Activated B cell treated with CpG ODN at 0.5 μM for 24 hours (primary cell): ENCODE measurements around the gene INPP5E. TPM values are rescaled to one million over a fixed set of nuclear protein-coding genes. Genes with fewer than 3 reads are reported as not detected.

ENCODE experiments used
- ATAC-seq: fragments of 200-7000 bp; cut with Tn5 transposase; one replicate; pipeline ENCODE4 v1.10.0; 2021; ENCODE audit warnings: low read depth, mild to moderate bottlenecking, moderate library complexity
- CTCF ChIA-PET: fragments of 350-600 bp; sonication (Branson Sonifier 250); formaldehyde crosslinking; loops from one replicate; lab custom pipeline; 2021; ENCODE audit warnings: antibody characterized with exemption; lab: Charles Lee
- POLR2A ChIA-PET: fragments of 350-600 bp; sonication (Branson Sonifier 250); formaldehyde crosslinking; loops from one replicate; lab custom pipeline; 2021; ENCODE audit warnings: antibody characterized with exemption; lab: Charles Lee
- DNase-seq: peaks from one replicate; pipeline ENCODE4 v3.0.0; 2022
- H3K27ac Mint-ChIP-seq: one replicate; pipeline ENCODE4 v1.8.0; 2020; ENCODE audit warnings: mixed read lengths
- H3K27me3 Mint-ChIP-seq: one replicate; pipeline ENCODE4 v1.8.0; 2021; ENCODE audit warnings: mixed read lengths
- H3K36me3 Mint-ChIP-seq: one replicate; pipeline ENCODE4 v1.8.0; 2021; ENCODE audit warnings: low read depth, mixed read lengths
- H3K4me1 Mint-ChIP-seq: one replicate; pipeline ENCODE4 v1.8.0; 2021; ENCODE audit warnings: mixed read lengths
- H3K4me3 Mint-ChIP-seq: one replicate; pipeline ENCODE4 v1.8.0; 2020; ENCODE audit warnings: mild to moderate bottlenecking, mixed read lengths
- H3K9me3 Mint-ChIP-seq: one replicate; pipeline ENCODE4 v1.8.0; 2020; ENCODE audit warnings: mixed read lengths
- CTCF ChIP-seq: fragments of 200-600 bp; IDR thresholded peaks from one replicate; pipeline ENCODE4 v1.8.0; 2022; ENCODE audit warnings: antibody characterized with exemption, mild to moderate bottlenecking
- intact Hi-C: fragments of 100-400 bp; cut with micrococcal nuclease; formaldehyde crosslinking; loops from one replicate; pipeline ENCODE4 v1.15.1; 2024
- total RNA-seq: library from RNA; stranded (reverse); gene quantifications from 2 replicates; pipeline ENCODE4 v1.2.3, GENCODE V29; 2022

The INPP5E gene
- total RNA-seq, 1 donor from 2014 or later, result 26.6 TPM

DNA sequence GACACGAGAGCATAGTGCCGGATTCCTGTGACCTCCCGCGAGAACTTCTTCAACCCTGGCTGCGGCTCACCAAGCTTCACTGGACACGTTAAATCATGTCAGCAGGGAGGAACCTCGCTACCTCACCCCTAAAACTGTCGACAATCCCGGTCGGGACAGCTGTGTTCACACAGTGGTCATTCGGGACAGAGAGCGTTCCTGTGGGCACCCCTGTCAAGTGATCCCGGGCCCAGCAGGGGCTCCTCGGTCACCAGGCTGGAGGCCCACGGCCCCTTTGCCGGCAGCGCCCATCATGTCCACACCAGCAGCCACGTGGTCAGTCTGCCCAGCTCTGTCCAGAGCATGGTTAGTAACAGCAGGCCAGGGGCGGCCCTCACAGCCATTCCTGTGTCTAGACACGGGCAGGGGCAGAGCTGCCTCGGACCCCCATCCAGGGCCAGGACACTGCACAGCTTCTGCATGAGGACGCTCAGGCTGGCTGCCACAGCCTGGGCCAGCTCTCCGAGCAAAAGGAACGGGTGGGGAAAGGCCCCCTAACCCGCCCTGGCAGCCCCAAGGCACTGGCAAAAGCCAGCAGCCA is 3.5 kb downstream of the INPP5E start:
- Mint-ChIP-seq H3K27ac (no peak overlapping the region), H3K36me3 (peaks cover 31% of the 10 kb centered on the region), H3K27me3 (no peaks in the 10 kb centered on the region), H3K4me3 (peak overlapping the region; percentile 84), H3K9me3 (no peaks in the 10 kb centered on the region), H3K4me1 (peaks cover 26% of the 10 kb centered on the region)
- intact Hi-C loops, result no loop called here
- CTCF ChIA-PET, result no interaction called here
- DNase-seq (no peak), ATAC-seq (no peak)
- no peak for TF ChIP-seq CTCF
- POLR2A ChIA-PET, result no interaction called here

DNA sequence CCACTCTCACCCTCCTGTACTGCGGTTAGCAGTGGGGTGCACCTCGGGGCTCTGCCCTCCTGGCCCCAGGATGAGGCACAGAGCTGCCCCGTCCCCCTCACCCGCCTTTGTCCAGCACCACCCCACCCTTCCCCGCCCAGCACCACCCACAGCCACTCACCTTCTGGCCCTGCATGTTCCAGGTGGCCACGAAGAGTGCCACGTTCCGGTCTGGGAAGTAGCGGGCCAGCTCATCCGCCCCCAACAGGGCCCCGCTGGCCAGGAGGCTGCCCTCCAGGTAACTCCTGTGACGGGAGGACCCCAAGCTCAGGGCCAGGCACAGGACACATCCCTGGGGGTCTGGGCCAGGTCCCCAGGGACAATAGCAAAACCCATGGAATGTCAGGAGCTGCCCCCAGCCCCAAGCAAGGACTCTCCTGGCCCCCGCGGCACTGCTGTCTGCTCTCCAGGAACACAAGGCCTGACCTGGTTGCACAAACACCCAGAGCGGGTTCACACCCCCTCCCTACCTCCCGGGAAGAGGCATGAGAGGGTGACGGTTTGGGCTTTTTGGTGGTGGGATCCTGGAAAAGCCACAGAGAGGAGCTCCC is 5.0 kb downstream of the INPP5E start:
- Mint-ChIP-seq H3K36me3 (peaks cover 29% of the 10 kb centered on the region), H3K9me3 (no peaks in the 10 kb centered on the region), H3K27ac (no peak overlapping the region), H3K4me1 (peaks cover 26% of the 10 kb centered on the region), H3K4me3 (no peak overlapping the region), H3K27me3 (no peaks in the 10 kb centered on the region)
- intact Hi-C loops, result no loop called here
- ATAC-seq, result no peak
- ChIA-PET CTCF (no interaction called here), POLR2A (no interaction called here)
- no peak for DNase-seq
- TF ChIP-seq CTCF, result no peak

DNA sequence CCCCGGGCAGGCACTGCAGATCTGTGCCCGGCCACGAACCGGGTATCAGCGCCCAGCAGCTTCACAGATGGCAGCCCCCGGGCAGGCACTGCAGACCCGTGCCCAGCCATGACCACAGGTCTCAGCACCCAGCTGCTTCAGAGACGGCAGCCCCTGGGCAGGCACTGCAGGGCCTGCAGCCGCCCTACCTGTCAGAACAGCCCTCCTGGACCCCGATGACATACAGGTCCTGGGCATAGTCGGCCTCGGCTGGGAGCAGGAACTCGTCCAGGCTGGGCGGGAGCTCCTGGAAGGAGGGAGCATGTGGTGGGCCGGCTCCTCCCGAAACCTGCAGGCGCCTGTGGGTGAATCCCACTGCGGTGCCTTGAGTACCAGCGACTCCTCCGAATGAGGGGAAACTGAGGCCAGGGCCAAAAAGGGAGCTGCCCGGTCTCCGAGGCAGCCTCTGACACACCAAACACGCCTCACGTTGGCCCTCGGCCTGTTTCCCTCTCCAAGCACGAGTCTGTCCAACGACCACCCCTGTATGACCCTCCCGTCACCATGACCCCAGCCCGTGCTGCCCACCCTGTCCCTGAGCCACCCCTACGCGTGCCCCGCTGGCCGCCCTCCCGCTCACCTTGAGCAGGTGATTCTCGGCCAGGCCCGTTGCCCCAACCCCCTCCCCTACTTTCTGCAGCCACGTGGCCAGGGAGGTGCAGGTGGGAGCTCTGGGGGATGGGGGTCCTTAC is 5.6 kb downstream of the INPP5E start:
- no peak overlapping the region for H3K4me3 Mint-ChIP-seq
- H3K27ac Mint-ChIP-seq, result no peak overlapping the region
- DNase-seq (no peak), ATAC-seq (no peak)
- peaks cover 26% of the 10 kb centered on the region for H3K4me1 Mint-ChIP-seq
- intact Hi-C loops, result no loop called here
- TF ChIP-seq CTCF, result no peak
- H3K36me3 Mint-ChIP-seq, result peaks cover 35% of the 10 kb centered on the region
- no peaks in the 10 kb centered on the region for H3K27me3 Mint-ChIP-seq
- CTCF ChIA-PET, result no interaction called here
- POLR2A ChIA-PET, result no interaction called here
- no peaks in the 10 kb centered on the region for H3K9me3 Mint-ChIP-seq

- POLR2A ChIA-PET, result no interaction called here
Observed at GRCh38 chr9:136433043-136433715, 6.5 kb downstream of the INPP5E start.

More at GRCh38 chr9:136433043-136433715, 6.5 kb downstream of the INPP5E start:
- Mint-ChIP-seq H3K27me3 (no peaks in the 10 kb centered on the region), H3K4me3 (no peak overlapping the region), H3K36me3 (peaks cover 40% of the 10 kb centered on the region), H3K27ac (no peak overlapping the region), H3K4me1 (peaks cover 23% of the 10 kb centered on the region), H3K9me3 (no peaks in the 10 kb centered on the region)
- DNase-seq, result no peak
- ATAC-seq, result no peak
- no peak for TF ChIP-seq CTCF
- intact Hi-C loops, result no loop called here
- CTCF ChIA-PET, result no interaction called here
